Neural cell (in vitro differentiated cells): ENCODE results near the gene INF2.

Experiments
- CTCF ChIP-seq: fragments of 450-650 bp; IDR thresholded peaks from 2 replicates; pipeline ENCODE4 v1.5.1; 2014; ENCODE audit warnings: antibody characterized with exemption, mild to moderate bottlenecking, moderate library complexity; ENCODE audit not compliant: poor library complexity, severe bottlenecking
- RAD21 ChIP-seq: fragments of 450-650 bp; conservative IDR thresholded peaks from 2 replicates; pipeline ENCODE4 v1.6.1; 2014; ENCODE audit warnings: antibody characterized with exemption, mild to moderate bottlenecking, moderate library complexity
- SMC3 ChIP-seq: fragments of 450-650 bp; conservative IDR thresholded peaks from 2 replicates; pipeline ENCODE4 v1.6.1; 2014; ENCODE audit warnings: antibody characterized with exemption, mild to moderate bottlenecking, moderate library complexity; ENCODE audit not compliant: poor library complexity
- TAF1 ChIP-seq: IDR thresholded peaks from 2 replicates; pipeline ENCODE4 v1.6.1; 2012; ENCODE audit warnings: low read depth

DNA sequence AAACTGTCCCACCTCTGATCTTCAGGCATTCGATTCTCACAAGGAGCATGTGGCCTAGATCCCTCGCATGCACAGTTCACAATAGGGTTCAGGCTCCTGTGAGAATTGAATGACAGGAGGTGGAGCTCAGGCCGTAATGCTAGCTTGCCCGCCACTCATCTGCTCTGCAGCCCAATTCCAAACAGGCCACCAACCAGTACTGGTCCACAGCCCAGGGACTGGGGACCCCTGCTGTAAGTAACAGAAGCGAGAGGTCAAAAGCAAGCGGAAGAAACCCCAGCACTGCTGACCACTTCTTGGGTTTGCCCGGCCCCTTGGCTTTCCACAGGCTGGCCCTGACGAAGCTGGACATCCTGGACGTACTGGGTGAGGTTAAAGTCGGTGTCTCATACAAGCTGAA, 55.1 kb downstream of the INF2 start:
- no peak for TF ChIP-seq CTCF
- TF ChIP-seq SMC3, result no peak
- TF ChIP-seq TAF1, result no peak
- TF ChIP-seq RAD21, result no peak
